Smooth muscle cell (in vitro differentiated cells): Measurements from ENCODE around the gene IDNK. TPM values are rescaled to one million over a fixed set of nuclear protein-coding genes. Genes with fewer than 3 reads are reported as not detected.
A peak's percentile ranks its signal among the peaks of the same experiment; 100 is the strongest.

Experiments
- DNase-seq: peaks from one replicate; lab custom pipeline; 2025; ENCODE audit not compliant: unreplicated experiment; lab: John Stamatoyannopoulos, UW
- H2AFZ ChIP-seq: fragments of 200-600 bp; sonication (generic); 2 replicates; pipeline ENCODE4 v1.6.0; 2016; ENCODE audit warnings: antibody characterized with exemption, low read depth, mild to moderate bottlenecking
- H3F3A ChIP-seq: fragments of 200-600 bp; sonication (generic); 2 replicates; pipeline ENCODE4 v1.6.0; 2017; ENCODE audit warnings: antibody characterized with exemption, low read depth
- H3K27ac ChIP-seq: fragments of 200-600 bp; sonication (generic); 2 replicates; pipeline ENCODE4 v1.5.1; 2016; ENCODE audit warnings: low read depth, mild to moderate bottlenecking
- H3K27me3 ChIP-seq: fragments of 200-600 bp; sonication (generic); 2 replicates; pipeline ENCODE4 v1.6.1; 2016; ENCODE audit warnings: low read depth, mild to moderate bottlenecking
- H3K36me3 ChIP-seq: fragments of 200-600 bp; sonication (generic); 2 replicates; pipeline ENCODE4 v1.5.1; 2016; ENCODE audit warnings: low read depth
- H3K4me1 ChIP-seq: fragments of 200-600 bp; sonication (generic); 2 replicates; pipeline ENCODE4 v1.5.1; 2016; ENCODE audit warnings: low read depth
- H3K4me2 ChIP-seq: fragments of 200-600 bp; sonication (generic); 2 replicates; pipeline ENCODE4 v1.6.0; 2016; ENCODE audit warnings: mild to moderate bottlenecking
- H3K4me3 ChIP-seq: fragments of 200-600 bp; sonication (generic); 2 replicates; pipeline ENCODE4 v1.5.1; 2016; ENCODE audit warnings: mild to moderate bottlenecking
- H3K79me2 ChIP-seq: fragments of 200-600 bp; sonication (generic); 2 replicates; pipeline ENCODE4 v1.6.0; 2016; ENCODE audit warnings: low read depth, mild to moderate bottlenecking
- H3K9ac ChIP-seq: fragments of 200-600 bp; sonication (generic); 2 replicates; pipeline ENCODE4 v1.6.0; 2016; ENCODE audit warnings: low read depth
- H3K9me3 ChIP-seq: fragments of 200-600 bp; sonication (generic); replicated peaks from 2 replicates; pipeline ENCODE4 v1.5.1; 2016; ENCODE audit warnings: low read depth
- H4K20me1 ChIP-seq: fragments of 200-600 bp; sonication (generic); 2 replicates; pipeline ENCODE4 v1.6.0; 2016; ENCODE audit warnings: low read depth
- CTCF ChIP-seq: fragments of 200-600 bp; sonication (generic); IDR thresholded peaks from 2 replicates; pipeline ENCODE4 v1.5.1; 2017; ENCODE audit warnings: borderline replicate concordance, mild to moderate bottlenecking, antibody characterized with exemption; ENCODE audit not compliant: insufficient read depth, poor library complexity, severe bottlenecking
- WGBS: methylation state at CpG from one replicate; pipeline ENCODE4 v1.1.7; 2016; ENCODE audit warnings: low lambda C conversion rate; 5-methylcytosine and 5-hydroxymethylcytosine counted together
- polyA plus RNA-seq: library from polyadenylated mRNA; unstranded; fragments of >200 nt; fragmentation: Nextera tagmentation; extraction: Ambion mirVana; gene quantifications from 2 replicates; pipeline ENCODE4 v1.2.1, GENCODE V29; 2016
- total RNA-seq: library from RNA; depleted of rRNA; stranded (reverse); fragments of >200 nt; gene quantifications from 2 replicates; pipeline ENCODE4 v1.2.3, GENCODE V29; 2014

IDNK gene
- total and polyA plus RNA-seq, 2 experiments from 2014 or later: 1.1 to 2.1 TPM

GRCh38 chr9:83583151-83584014, 39.6 kb upstream of the IDNK start:
- H4K20me1 ChIP-seq: no peaks in the 10 kb centered on the region
- no peaks in the 10 kb centered on the region for H3K27me3 ChIP-seq

GRCh38 chr9:83584995-83585394, 37.9 kb upstream of the IDNK start:
- Histone ChIP-seq H3F3A (no peaks in the 10 kb centered on the region), H3K9ac (no peak overlapping the region), H3K4me1 (no peaks in the 10 kb centered on the region), H3K4me3 (no peak overlapping the region), H2AFZ (no peak overlapping the region), H4K20me1 (no peaks in the 10 kb centered on the region), H3K27ac (no peak overlapping the region), H3K4me2 (no peak overlapping the region), H3K36me3 (no peaks in the 10 kb centered on the region), H3K27me3 (no peaks in the 10 kb centered on the region), H3K79me2 (no peaks in the 10 kb centered on the region), H3K9me3 (no peaks in the 10 kb centered on the region)
- TF ChIP-seq CTCF: no peak
- 62% methylated on average over 4 of the region's 4 CpGs for WGBS
- DNase-seq: no peak

More at GRCh38 chr9:83583151-83584014, 39.6 kb upstream of the IDNK start:
- Histone ChIP-seq H3K36me3 (no peaks in the 10 kb centered on the region), H3K4me2 (no peak overlapping the region), H2AFZ (no peak overlapping the region), H3K9me3 (no peaks in the 10 kb centered on the region), H3K27ac (no peak overlapping the region), H3K4me3 (no peak overlapping the region), H3K4me1 (no peaks in the 10 kb centered on the region), H3F3A (no peaks in the 10 kb centered on the region), H3K9ac (no peak overlapping the region), H3K79me2 (no peaks in the 10 kb centered on the region)
- 63% methylated on average over 6 of the region's 6 CpGs for WGBS
- peak; percentile 80 for TF ChIP-seq CTCF
- DNase-seq: no peak

GRCh38 chr9:83588256-83588655, 34.7 kb upstream of the IDNK start:
- Histone ChIP-seq H3F3A (no peaks in the 10 kb centered on the region), H4K20me1 (no peaks in the 10 kb centered on the region), H3K36me3 (no peaks in the 10 kb centered on the region), H3K9me3 (no peaks in the 10 kb centered on the region), H2AFZ (no peak overlapping the region), H3K79me2 (no peaks in the 10 kb centered on the region), H3K4me1 (no peaks in the 10 kb centered on the region), H3K9ac (no peak overlapping the region), H3K4me3 (no peak overlapping the region), H3K27ac (no peak overlapping the region), H3K4me2 (no peak overlapping the region), H3K27me3 (no peaks in the 10 kb centered on the region)
- 71% methylated on average over 1 of the region's 1 CpG for WGBS
- no peak for TF ChIP-seq CTCF
- no peak for DNase-seq
